Measurements from ENCODE around the gene RIPK3. TPM values are rescaled to one million over a fixed set of nuclear protein-coding genes. Genes with fewer than 3 reads are reported as not detected.
A peak's percentile ranks its signal among the peaks of the same experiment; 100 is the strongest.

The RIPK3 gene
- polyA plus RNA-seq, 2 of the 4 experiments (the other 2 are of a cell fraction): not detected

GRCh38 chr14:24369463-24369862 lies 29.7 kb upstream of the RIPK3 start:
- ChIA-PET POLR2A (no interaction called here), CTCF (interaction anchor here (0.9 to 1.2 kb wide), 3 partner anchors 36 to 48 kb away, joined by 3 to 6 read pairs (median 4); no protein-coding TSS in a partner anchor)
- no peak for TF ChIP-seq MAFK (IDR thresholded peaks at IDR 0.05; ENCODE audit: partially characterized antibody)
- no peak for TF ChIP-seq E2F6 (IDR thresholded peaks at IDR 0.05; ENCODE audit: borderline replicate concordance, low read depth)
- no peak for TF ChIP-seq ELK1 (IDR thresholded peaks at IDR 0.05; ENCODE audit: low read depth, low read length)
- no peak for TF ChIP-seq POLR2A (IDR thresholded peaks at IDR 0.05; ENCODE audit: low read length)
- TF ChIP-seq ZC3H11A (IDR thresholded peaks at IDR 0.05): no peak
- no peak overlapping the region for H3K27ac ChIP-seq
- no peaks in the 10 kb centered on the region for H3K9me3 ChIP-seq
- 85% methylated on average over 14 of the region's 20 CpGs for WGBS (ENCODE audit: missing lambda C conversion rate)
- H3K4me2 ChIP-seq: no peak overlapping the region
- no peak overlapping the region for H3K4me3 ChIP-seq
- H3K4me1 ChIP-seq: peaks cover 15% of the 10 kb centered on the region
- no peak for ATAC-seq
- no peak for FAIRE-seq
- no peak for DNase-seq (ENCODE audit: low read depth in 1 of 2, low spot score in 1 of 2)

GRCh38 chr14:24368562-24369252 lies 28.9 kb upstream of the RIPK3 start:
- Histone ChIP-seq H3K4me1 (peaks cover 15% of the 10 kb centered on the region), H3K9me3 (no peaks in the 10 kb centered on the region), H3K27ac (peak overlapping the region in 1 of 2 experiments; percentile 81; a peak in 2 of 6 replicates), H3K4me2 (no peak overlapping the region), H3K4me3 (no peak overlapping the region)
- POLR2A ChIA-PET: no interaction called here
- ATAC-seq: no peak
- DNase-seq (ENCODE audit: low read depth in 1 of 2, low spot score in 1 of 2): no peak
- no peak for FAIRE-seq
- TF ChIP-seq JUNB (IDR thresholded peaks at IDR 0.05) (no peak), BHLHE40 (IDR thresholded peaks at IDR 0.05; ENCODE audit: low read depth, low read length) (no peak), RARB (CRISPR knock-in tag; IDR thresholded peaks at IDR 0.05) (no peak), ELK1 (IDR thresholded peaks at IDR 0.05; ENCODE audit: low read depth, low read length) (no peak), SREBF2 (IDR thresholded peaks at IDR 0.05) (no peak), EP300 (IDR thresholded peaks at IDR 0.05) (no peak), ATOH8 (CRISPR knock-in tag; IDR thresholded peaks at IDR 0.05; ENCODE audit: low read depth) (no peak), PBX3 (IDR thresholded peaks at IDR 0.05) (no peak), NR3C1 (IDR thresholded peaks at IDR 0.05) (no peak), CBX8 (IDR thresholded peaks at IDR 0.05) (no peak), TFCP2L1 (CRISPR knock-in tag; IDR thresholded peaks at IDR 0.05) (no peak), RFX5 (IDR thresholded peaks at IDR 0.05) (no peak), FOSL2 (IDR thresholded peaks at IDR 0.05) (no peak), FOSL2 (CRISPR knock-in tag; IDR thresholded peaks at IDR 0.05) (no peak), HDAC2 (IDR thresholded peaks at IDR 0.05) (no peak), E2F6 (IDR thresholded peaks at IDR 0.05; ENCODE audit: borderline replicate concordance, low read depth) (no peak), FOSB (CRISPR knock-in tag; IDR thresholded peaks at IDR 0.05) (no peak)
- CTCF ChIA-PET: interaction anchor here (1.2 kb wide), 1 partner anchor 35 kb away, joined by 4 read pairs; no protein-coding TSS in a partner anchor
- WGBS (ENCODE audit: missing lambda C conversion rate): 87% methylated on average over 30 of the region's 52 CpGs
